ENCODE measurements around the gene ZFHX3. TPM values are rescaled to one million over a fixed set of nuclear protein-coding genes. Genes with fewer than 3 reads are reported as not detected.

The ZFHX3 gene
- total RNA-seq, 1 experiment from 2014 or later: 3.2 TPM

DNA sequence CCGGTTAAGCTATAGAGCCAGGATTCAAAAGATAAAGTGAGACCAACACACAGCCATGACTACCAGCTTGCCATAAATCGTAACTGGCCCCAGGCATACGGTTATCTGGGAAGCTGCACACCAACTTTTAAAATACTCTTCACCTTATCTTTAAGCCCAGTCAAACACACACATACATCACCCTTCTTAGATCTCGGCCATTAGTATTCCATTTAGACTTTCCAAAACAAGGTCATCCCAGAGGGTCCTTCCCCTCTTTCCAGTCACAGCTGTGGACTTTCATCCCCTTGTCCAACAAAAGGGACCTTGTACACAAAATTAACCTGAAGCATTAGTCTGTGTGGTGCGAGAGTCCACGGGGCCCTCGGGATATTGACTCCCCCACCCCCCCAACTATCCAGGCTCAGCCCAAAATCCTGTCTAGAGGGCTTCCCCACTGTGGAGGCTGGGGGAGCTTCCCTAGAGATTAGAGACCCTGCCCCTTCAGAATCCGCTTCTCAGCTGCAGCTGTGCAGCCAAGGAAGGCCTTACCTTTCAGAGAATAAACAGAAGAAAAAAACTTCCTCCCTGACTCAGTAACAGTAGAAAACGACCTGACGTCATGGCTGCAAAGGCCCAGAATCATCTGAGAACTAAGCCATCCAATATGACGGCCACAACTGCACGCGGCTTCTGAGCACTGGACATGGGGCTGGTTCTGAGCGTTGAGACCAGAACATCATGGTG lies 9.9 kb downstream of the ZFHX3 start:
- DNase-seq (ENCODE audit: low read depth): no peak

DNA sequence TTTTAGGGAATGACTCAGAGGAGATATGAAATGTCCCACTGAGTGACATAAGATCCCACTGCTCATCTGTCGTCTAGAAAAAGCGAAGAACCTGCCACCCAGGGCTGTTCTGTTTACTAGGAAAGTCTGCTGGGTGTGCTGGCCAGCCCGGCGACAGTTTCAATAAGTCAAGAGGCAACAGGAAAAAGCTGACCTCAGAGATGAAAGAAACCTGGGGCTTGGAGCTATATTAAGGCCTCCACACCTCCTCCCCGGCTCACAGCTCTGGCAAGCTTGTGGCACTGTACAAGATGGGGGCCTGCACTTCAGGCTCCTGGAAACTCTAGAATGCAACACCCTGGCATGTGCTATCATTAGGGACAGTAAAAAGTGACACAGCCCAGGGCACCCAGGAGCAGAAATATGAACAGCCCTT lies 10.6 kb downstream of the ZFHX3 start:
- DNase-seq (ENCODE audit: low read depth): no peak

DNA sequence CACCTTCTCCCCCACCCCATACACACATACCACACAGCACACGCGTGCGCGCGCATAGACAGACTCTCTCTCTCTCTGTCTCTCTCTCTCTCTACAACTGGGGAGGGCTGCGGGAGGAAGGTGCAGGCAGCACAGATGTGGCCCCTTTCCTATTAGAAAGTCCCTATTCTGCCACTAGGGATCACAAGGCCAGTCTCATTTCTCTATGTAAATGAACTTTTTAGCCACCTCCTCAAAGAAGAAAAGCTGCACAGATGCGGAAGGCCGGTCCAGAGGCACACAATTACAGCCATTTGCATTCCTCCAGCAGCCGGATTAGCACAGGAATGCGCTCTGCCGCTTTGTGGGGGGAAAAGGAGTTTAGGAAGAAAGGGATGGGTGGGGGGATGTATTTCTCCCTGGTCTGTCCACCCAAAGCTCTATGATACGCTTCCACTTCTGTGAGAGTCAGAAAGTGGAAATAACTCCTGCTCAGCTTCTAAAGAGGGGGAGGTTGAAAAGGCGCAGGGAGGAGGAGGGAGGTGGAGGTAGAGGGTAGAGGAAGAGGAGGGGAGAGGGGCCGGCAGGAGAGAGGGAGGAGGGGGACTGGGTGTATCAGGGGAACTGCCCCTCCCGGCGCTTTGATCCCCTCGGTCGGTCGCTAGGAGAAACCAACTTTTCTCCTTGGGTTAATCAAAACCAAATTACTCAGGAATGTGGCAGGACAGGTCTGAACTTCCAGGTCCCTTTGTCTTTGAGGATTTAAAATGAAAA lies 11.7 kb downstream of the ZFHX3 start:
- no peak for DNase-seq (ENCODE audit: low read depth)

DNA sequence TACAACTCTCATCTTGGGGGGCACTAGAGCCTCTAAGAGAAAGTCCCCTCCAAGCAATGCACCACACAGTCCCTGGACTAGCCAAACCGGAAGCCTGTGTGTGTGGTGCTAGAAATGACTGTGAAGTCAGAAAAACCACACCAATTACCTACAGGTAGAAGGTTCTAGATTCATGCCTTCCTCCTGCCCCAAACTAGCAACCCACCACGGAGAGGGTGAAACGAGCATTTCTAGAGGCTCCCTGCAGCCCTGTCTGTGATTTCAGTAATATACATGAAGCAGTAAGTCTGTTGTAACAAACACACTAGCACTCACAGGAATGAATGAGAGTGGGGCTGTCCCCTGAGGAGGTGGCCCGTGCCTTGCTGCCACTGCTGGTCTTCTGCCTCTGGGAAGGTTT lies 13.6 kb downstream of the ZFHX3 start:
- DNase-seq (ENCODE audit: low read depth): no peak

DNA sequence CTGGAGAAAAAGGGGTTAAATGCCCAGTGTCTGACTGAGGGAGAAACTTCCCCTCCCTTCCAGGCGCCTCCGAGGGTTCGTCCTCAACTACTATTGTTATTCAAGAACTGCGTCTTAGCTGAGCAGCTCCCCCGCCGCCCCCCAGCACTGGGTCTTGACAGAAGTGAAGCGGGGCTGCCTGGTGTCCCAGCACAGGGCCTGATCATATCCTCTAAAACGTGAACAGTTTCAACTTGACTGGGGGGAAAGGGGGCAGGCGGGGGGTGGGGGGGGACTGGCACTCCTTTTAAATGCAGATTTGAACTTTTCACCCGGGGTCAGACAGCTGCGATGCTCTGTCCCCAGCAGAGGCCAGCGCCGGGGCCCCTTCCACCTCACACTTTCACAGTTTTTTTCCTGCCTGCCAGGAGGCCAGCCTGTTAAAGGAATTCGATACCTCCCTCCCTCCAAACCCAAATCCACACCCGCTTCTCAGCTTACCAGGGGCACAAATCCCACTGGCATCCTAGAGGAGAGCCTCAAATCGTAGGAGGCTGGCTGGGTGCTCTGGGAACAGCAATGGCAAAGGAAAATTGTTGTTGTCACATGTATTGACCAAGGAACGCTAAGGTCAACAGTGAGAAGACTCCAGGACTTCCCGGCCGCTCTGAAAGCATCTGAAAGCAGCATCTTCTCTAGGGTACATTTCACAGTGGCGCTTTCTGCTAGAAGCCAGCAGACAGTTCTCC lies 14.5 kb downstream of the ZFHX3 start:
- no peak for DNase-seq (ENCODE audit: low read depth)

DNA sequence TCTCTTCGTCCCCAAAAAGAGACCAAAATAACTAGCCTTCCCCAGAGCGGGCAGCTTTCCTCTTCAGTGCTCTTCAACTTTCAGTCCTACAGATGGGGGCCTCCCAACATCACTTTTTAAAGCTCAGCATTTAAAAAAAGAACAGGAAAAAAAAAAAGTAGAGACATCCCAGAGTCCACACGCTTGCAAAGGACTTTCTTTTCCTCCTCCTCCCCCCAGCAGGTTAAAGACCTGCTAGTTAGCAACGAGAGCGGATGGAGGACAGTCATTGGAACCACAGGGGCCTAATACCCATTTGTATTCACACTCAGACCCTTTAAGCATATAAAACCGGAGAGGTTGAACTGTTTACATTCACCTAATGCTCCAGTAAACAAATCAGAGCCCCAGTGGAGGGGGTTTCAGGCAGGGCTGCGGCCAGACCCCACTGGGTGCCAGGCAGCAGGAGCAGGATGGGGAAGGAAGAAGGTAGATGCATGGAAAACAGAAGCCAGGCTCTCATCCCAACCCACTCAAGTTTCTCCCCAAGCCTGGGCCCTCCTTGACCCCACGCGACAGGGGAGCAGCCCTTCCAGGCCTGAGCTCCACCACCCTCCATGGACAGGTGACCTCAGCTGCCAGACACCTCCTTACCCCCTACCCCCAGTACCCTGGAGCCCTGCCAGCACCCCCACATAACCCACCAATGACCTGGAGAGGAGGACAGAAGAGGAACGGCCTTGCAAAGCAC lies 15.2 kb downstream of the ZFHX3 start:
- no peak for DNase-seq (ENCODE audit: low read depth)

DNA sequence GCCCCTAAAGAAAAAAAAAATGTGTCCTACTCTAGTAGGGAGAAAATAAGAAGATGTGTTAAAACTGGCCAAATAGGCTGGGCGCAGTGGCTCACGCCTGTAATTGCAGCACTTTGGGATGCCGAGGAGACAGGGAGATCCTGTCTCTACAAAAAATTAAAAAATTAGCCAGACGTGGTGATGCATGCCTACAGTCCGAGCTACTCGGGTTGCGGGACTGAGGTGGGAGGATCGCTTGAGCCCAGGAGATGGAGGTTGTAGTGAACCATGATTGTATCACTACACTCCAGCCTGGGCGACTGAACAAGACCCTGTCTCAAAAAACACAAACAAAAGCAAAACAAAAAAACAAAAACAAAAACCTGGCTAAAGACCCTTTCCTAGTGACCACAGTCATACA lies 15.9 kb downstream of the ZFHX3 start:
- no peak for DNase-seq (ENCODE audit: low read depth)

DNA sequence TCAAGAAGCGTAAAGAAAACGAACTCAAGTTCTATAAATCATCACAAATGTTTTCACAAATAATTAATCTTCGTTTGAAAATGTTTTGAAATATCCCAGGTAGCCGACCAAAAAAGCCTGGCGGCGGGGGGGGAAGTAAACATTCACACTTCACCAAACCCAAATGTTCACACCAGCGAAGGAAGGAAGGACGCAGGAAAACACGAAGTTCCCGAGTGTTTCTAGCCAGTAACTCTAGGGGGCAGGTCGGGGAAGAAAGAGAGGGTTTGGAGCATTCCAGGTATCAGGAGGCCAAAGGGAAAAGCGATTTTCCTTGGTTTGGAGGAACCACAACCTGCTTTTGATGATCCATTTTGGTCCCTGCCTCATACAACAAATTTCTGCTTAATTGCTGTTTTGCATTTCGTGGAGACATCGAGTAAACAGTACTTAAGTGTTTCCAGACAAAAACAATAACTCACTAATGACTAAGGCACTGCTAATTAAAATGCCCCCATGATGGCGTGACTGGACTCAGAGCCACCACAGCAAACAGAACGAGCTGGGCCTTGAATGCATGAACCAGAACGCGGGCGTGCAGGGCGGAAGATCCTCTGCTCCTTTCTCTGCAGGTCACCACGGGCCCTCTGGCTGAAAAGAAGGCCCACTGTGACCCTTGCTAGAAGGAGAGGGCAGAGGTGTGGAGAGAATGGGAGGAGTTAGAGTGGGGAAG lies 16.6 kb downstream of the ZFHX3 start:
- DNase-seq (ENCODE audit: low read depth): peak; percentile 67

DNA sequence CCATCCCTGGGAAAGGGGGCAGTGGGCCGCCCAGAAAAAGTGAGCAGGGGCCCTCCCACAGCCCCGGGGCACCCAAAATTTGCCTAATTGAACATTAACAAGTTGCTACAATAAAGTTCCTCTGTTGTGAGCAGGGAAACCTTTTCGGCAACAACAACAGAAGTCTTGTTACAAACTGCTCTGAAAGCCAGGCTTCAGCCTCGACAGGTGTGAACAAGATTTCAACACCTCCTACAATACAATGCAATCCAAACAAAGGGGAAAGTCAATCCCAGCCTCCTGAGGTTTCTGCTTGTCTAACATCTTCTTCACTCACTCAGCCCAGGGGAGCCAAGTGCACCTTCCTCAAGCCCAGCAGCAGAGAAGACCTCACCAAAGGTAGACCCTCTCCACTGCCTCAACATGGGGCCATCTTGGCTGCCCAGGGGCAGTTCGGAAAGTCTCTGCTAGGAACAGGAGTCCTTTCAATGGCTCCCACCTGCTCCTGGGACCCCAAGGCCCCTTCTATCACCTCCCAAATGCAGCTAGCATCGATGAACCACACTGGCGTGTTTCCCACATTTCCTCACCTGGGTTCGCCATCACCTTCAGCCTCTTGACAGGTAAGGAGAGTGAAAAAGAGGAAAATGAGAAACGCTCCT lies 19.1 kb downstream of the ZFHX3 start:
- DNase-seq (ENCODE audit: low read depth): no peak

DNA sequence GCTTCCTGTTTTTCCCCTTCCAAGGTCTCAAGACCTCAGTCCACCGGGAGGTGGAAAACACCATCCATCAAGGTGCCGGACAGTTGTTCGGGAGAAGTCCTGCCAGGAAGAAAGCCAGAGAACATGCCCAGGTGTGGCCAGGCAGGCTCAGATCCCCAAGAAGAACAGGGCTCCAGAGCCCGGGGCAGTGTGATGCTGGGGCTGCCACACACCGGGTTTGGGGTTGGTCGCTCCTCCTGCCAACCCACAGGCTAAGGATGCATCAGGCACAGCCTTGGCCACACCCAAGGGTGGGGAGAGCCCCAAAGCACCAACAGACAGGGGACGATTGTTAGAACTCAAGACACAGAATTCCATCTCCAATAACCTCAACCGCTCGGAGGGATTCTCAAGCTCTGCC lies 19.7 kb downstream of the ZFHX3 start:
- no peak for DNase-seq (ENCODE audit: low read depth)

DNA sequence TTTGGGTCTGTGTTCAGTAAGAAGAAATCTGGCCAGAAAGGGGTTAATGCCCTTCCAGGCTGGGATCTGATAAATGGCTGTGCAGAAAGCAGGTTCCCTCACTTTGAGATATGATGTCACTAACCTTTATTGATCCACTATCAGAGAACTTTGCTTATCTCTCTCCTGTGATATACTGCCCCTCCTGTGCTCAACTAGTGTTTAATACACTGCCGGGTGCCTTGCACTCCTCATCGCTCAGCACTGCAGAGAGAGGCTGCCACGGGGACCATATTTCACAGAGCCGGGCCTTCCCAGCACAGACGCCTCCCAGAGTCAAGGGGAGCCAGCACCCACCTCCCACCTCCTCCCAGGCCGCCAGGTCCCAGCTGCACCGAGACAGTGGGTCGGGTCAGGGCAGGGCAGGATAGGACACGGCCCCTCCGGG lies 20.2 kb downstream of the ZFHX3 start:
- no peak for DNase-seq (ENCODE audit: low read depth)

DNA sequence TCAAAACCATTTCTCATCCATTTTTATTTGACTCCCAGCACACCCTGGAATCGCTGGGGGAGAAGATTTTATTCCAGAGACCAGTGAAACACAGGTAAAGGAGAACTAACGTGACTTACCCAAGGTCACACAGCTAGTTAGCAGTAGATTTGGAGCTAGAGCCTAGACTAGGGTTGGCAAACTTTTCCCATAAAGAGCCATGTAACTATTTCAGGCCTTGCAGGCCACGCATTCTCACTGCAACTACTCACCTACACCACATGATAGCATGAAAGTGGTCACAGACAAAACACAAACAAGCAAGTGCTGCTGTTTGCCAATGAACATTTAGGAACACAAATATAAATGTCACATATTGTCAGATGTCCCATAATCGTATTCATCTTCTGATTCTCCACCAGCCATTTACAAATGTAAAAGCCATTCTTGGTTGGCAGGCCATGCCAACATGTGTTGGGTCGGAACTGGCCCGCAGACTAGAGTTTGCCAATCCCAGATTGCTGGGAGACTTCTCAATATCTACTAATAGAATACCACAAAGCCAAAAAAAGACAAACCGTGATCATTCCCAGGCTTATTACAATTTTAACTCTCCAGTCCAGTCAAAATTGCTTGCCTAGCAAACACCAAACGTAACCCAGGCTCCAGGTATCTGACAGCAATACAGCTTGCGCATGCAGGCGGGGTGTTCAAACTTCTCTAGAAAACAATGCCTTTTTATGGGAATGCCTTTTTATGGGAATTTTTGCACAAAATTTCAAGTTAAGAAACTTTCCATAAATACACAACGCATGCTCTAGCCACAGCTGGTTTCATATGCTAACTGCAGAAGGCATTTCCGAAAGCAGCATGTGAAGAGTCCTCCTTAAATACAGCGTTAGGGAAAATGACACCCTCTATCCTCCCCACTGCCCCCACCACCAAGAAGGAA lies 20.9 kb downstream of the ZFHX3 start:
- DNase-seq (ENCODE audit: low read depth): no peak

DNA sequence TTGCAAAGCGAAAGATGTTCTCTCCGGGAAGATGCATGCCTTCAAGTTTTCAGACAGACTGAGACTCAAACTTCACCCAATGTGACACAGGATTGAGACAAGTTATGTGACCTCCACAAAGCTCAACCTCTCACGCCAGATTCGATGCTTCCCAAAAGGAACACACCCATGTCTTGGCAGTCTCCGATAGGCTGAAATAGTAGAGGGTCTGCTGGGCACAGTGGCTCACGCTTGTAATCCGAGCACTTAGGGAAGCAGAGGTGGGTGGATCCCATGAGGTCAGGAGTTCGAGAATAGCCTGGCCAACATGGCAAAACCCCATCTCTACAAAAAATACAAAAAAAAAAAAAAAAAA lies 22.1 kb downstream of the ZFHX3 start:
- no peak for DNase-seq (ENCODE audit: low read depth)

DNA sequence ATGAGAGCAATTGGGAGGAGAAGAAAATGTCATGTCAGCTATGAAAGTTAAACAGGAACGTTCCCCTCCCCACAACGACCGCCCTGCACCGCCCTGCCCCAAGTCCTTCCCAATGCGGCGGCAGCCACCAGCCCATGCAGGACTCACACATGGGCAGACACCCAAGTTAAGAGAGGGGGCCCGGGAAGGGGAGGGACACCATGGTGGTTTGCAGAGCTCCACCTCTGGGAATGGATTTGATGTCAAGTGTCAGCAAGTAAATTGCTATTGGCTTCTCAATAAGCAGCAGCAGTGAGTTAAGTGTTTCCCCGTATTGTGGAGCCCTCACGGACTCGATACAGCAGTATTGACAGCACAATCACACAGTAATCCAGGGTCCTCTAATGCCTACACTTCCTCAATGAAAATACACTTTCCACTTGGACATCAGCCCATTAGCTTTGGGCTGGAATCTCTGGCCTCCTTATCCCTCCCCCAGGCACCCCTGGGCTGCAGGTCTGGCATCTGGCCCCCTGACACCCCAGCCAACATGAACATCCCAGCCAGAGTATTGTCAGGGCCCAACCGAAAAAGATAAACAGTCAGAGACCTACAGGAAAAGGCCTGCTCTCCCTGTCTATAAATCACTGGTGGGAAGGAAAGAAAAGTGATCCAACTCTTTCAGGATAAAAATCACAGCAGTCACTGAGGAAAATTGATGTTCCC lies 22.6 kb downstream of the ZFHX3 start:
- DNase-seq (ENCODE audit: low read depth): peak; percentile 33

DNA sequence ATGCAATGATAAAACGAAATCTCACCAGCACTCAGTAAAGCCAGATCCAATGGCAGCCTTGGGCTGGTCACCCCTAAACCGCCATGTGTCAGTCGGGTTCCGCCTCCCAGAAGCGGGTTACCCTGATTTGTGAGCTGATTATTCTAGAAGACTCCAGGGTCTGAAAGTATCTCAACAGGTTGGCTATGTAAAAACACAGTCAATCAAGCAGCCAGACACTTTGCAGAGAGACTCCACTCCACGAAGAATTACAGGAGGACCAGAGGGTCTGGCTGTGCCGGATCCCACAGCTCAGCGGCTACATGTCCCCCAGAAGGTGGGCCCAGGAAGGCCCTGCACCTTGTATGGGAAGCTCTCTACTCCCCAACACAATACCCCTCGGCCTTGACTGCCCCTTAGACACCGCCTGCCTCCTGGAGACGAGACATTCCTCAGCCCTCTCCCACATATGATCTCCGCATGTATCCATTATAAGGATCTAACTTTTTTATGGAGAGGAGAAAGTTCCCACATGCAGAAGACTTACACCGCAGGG lies 23.3 kb downstream of the ZFHX3 start:
- no peak for DNase-seq (ENCODE audit: low read depth)

DNA sequence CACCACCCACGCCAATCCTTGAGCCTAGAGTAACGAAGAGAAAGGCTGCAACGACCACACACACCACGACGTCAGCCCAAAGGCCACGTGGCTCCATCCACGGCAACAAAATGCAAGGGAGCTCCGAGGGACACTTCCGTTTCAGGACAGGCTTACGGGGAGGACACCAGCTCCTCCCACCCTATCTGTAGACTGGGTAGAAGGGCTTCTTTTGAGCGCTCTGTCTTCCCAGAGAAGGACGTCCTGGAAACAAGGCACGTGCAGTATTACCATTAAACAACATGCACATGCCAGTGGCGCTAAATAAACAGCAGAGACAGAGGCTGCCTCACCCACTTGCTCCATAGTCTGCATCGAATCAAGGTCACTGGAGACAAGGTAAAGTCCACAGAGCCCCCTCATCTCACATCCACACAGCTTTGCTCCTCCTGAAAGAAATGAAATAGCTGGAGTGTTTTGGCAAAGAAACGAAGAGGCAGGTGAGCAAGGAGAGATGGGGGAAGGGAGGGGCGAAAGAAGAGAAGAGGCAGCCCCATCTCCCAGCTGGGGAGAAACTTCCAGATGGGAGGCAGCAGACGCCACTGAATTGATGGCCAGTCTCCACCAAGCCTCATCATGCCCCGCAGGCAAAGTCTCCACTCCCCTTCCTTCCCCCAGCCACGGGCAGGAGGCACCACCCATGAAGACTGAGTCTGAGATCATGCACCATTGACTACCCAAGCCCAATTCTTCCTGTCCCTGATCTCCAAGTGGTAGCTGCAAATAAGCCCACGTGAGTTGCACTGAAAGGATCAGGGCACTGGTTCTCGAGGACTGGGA lies 24.0 kb downstream of the ZFHX3 start:
- DNase-seq (ENCODE audit: low read depth): no peak

DNA sequence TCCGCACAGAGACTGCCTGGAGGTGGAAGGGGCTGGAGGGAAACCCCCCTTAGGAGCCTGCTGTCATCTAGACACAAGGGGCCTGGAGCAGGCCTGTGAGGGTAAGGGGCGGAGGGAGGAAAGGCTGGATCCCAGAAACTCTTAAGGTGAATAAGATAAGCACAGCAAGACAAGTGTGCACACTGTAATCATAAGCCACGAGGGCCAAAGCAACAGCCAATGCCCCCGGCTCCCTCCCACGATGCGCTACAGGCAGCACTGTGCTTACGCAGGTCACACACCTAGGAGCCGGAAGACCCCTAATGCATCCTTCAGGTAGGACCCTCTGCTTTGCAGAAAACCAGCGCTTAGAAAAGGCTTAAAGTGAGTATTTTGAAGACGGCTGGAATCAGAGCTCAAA lies 24.6 kb downstream of the ZFHX3 start:
- no peak for DNase-seq (ENCODE audit: low read depth)

DNA sequence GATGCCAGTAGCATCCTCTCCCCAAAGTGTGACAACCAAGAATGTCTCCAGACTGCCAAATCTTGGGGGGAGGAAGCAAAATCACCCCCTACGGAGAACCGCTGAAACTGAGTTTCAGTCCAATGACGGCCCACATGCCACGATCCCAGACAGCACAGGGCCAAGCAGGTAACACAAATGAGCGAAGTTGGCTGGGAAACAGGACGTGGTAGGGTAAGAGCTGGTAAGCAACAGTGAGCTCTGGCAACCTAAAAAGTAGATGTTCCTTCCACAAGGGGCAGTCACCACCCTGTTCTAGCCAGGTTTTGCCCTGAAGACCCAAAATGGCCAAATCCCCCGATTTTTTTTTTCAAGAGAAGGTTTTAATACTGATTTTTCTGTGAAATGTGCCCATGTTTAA lies 25.4 kb downstream of the ZFHX3 start:
- DNase-seq (ENCODE audit: low read depth): no peak
